GM18870 (cell line): ENCODE measurements around the gene LARP1.

ENCODE experiments used
- ATAC-seq: cut with Tn5 transposase; IDR thresholded peaks from one replicate; pipeline ENCODE4 v1.9.1; 2021; ENCODE audit warnings: moderate library complexity; ENCODE audit not compliant: unreplicated experiment

The LARP1 gene

GRCh38 chr5:154850255-154851062 is 95.3 kb downstream of the LARP1 start, which contains the start of gene FAXDC2:
Gene FAXDC2 (minus strand): TSS chr5:154850603. CDS start chr5:154838178, 12,425 bp downstream.
- ATAC-seq = no peak

DNA sequence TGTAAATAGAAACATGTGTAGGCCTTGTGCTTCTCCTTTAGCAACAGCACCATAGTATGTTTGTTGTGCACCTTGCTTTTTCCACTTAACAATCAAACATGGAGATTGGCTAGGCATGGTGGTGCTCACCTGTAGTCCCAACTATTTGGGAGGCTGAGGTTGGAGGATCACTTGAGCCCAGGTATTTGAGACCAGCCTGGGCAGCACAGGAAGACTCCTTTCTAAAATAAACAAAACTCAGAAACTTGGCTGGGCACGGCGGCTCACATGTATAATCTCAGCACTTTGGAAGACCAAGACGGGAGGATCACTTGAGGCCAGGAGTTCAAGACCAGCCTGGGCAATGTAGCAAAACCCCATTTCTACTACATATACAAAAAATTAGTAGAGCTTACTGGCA is 96.2 kb downstream of the LARP1 start:
- no peak for ATAC-seq

DNA sequence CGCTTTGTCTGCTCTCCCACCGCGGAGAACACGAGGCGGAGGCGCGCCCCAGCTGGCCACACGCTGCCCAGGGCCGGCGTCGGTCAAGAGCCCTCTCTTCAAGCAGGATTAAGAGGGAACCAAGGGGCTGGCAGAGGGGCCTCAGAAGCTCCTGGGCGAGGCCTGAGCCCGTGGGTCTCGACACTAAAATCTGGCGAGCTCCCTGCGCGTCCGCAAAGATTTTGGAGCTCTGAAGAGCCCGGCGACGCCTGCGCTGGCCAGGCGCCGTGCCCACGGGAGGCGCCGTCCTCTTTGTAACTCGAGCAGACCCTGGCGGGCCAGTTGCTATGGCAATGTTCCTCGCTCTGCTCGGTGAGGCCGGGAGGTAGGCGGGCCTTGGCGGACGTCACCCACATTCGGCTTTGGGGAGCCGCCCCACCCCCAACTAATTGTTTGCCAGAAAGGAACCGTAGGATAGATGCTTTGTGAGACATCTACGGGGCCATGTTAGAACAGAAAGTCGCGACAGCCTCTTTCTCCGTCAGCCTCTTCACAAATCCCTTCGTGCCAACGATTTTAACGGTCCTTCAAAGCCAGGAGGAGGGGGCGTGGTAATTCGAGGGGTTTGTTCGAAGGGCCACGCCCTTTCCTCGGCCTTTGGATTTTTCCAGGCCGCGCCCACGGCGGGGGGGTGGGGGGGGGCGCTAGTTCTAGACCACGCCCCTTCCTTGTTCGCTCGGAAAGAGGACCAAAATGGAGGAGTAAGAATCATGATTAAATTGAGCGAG is 102.5 kb downstream of the LARP1 start:
- peak; percentile 57 for ATAC-seq

GRCh38 chr5:154858297-154858971 is 103.3 kb downstream of the LARP1 start, which contains the start of gene CNOT8:
Gene CNOT8 (plus strand): TSS chr5:154858627. CDS start chr5:154863279, 4,652 bp downstream.
- ATAC-seq = peak; percentile 54

- ATAC-seq = no peak
Measured at GRCh38 chr5:154858972-154859871, 104.0 kb downstream of the LARP1 start.

DNA sequence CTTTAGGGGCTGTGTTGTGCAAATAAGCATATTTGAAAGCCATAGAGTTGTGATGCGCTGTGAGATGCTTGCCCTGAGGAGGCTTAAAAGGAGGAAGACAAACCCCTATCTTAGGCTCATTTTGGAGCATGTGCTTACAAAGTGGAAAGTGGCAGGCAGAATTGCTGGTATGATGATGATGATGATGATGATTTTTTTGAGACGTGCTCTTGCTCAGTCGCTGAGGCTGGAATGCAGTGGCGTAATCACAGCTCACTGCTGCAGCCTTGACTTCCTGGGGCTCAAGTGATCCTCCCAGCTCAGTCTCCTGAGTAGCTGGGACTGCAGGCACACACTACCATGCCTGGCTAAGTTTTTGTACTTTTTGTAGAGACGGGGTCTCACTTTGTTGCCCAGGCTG is 104.9 kb downstream of the LARP1 start:
- no peak for ATAC-seq

DNA sequence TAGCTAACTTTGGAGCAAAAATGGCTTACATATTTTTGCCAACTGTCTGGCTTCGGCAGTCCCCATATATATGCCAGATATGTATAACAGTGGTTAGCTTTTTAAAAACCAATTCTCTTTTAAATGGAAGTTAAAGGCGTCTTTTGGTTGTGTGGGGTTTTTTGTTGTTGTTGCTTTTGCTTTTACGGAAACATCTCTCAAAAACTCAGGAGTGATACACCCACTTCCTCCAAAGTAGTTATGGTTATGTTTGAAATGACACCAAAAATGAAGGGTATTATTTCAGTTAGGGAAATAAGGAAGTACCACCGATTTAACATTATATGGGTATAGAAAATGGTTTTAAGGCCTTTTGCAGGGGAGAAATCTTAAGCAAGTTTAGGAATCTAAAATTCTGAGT is 105.6 kb downstream of the LARP1 start:
- no peak for ATAC-seq

- no peak for ATAC-seq
Measured at GRCh38 chr5:154861946-154862345, 106.8 kb downstream of the LARP1 start.

DNA sequence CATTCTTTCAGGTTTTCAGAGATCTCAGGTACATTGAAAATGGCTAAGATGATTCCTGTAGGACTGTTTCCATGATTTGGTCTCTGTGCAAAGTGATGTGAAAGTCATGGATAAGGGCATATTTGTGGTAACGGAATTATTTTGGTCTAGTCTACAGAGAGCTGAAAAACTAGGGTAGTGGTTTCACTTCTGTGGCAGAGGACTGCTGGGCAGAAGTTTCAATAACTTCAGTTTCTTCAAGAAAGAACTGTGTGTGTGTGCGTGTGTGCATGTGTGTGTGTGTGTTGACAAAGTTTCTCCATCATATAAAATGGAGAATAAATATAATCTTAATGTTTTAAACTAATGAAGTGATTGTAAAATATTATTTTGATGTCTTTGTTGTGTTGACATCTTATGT is 107.6 kb downstream of the LARP1 start:
- no peak for ATAC-seq

DNA sequence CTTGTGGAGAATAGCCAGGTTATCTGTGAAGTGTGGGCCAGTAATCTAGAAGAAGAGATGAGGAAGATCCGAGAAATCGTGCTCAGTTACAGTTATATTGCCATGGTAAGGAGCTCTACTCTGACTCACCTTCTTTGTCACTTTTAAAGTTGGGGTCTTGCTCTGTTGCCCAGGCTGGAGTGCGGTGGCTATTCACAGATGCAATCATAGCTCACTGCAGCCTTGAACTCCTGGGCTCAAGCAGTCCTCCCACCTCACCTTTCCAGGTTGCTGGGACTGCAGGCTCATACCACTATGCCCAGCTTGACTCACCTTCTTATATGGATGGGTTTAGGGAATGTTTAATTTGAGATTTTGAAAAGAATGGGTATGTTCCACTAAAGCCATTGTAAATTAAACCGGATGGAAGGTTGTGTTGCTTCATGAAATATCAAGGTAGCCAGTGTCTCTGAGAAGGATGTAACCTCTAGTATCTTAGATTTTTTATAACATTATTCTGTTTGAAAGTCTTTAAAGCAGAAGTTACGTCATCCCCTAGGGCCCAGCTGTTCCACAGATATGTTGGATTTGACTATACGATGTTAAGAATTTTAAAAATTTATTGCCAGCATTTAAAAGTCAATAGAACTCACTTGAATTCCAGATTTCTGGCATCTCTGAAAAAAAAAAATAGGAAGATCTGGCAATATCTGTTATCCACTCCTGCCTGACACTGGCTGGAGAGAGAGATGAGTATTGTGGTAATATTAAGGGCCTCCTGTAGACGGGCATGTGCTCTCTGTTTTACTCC is 108.3 kb downstream of the LARP1 start:
- no peak for ATAC-seq

DNA sequence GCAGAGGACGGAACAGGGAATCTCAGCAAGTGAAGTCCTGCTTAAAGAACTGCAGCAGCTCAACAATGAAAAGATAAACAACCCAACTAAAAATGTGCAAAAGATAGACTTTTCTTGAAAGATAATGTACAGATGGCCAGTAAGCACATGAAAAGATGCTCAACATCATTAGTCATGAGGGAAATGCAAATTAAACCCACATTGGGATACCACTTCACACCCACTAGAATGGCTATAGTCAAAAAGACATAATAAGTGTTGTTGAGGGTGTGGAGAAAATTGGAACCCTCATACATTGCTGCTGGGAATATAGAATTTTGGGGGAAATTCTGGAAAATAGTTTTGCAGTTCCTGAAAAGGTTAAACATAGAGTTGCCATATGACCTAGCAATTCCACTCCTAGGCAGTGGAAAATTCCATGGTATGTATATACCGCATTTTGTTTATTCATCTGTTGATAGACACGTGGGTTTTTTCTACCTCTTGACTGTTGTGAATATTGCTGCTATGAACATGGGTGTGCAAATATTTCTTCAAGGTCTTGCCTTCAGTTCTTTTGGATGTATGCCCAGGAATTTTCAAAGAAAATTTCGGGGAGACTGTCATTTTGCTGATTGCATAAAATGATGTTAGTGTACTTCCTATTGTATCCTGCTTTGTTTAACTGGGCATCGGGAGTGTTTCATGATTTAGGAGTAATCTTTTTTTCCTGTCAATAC is 110.4 kb downstream of the LARP1 start:
- no peak for ATAC-seq

GRCh38 chr5:154866841-154867240 is 111.7 kb downstream of the LARP1 start:
- ATAC-seq = no peak
